SH-SY5Y (cell line): ENCODE measurements around the gene PARD3.

Source experiments
- GATA2 ChIP-seq: IDR thresholded peaks from 2 replicates; pipeline ENCODE4 v1.6.1; 2011; ENCODE audit warnings: mild to moderate bottlenecking, low read depth, low read length
- GATA3 ChIP-seq: IDR thresholded peaks from 2 replicates; pipeline ENCODE4 v1.6.1; 2011; ENCODE audit warnings: low read depth, mild to moderate bottlenecking, low read length, moderate library complexity

GRCh38 chr10:34607894-34608293, 207.2 kb downstream of the PARD3 start:
- TF ChIP-seq GATA3 (no peak), GATA2 (no peak)
